Hematopoietic multipotent progenitor cell treated with erythropoietin and hydrocortisone succinate and interleukin-3 and kit ligand, for 17 days (in vitro differentiated cells): ENCODE results near the gene MAF.
A peak's percentile ranks its signal among the peaks of the same experiment; 100 is the strongest.

ENCODE experiments used
- DNase-seq: peaks from one replicate; pipeline ENCODE4 v3.0.0-alpha.2; 2015; ENCODE audit warnings: low spot score

The MAF gene

DNA sequence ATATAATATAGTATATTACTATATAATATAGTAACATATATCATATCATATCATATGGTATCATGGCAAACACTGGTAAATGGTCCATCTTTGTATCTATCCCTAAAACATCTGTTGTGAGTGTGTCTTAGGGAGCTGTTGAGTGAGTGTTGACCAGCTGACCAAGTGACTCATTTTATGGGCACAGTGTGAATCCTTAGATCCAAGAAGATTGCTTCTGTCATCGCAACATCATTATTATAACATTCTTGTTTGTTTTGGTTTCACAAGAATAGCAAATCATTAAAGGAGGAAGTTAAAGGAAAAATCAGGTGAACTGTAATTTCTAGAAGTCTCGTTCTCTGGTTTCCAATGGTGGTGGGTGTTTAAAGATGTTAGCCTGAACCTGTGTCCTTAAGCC lies 11.7 kb upstream of the MAF start:
- DNase-seq: no peak

GRCh38 chr16:79610771-79611170 lies 10.2 kb upstream of the MAF start:
- DNase-seq: no peak

- DNase-seq: no peak
Measured at GRCh38 chr16:79609861-79610260, 9.3 kb upstream of the MAF start.

DNA sequence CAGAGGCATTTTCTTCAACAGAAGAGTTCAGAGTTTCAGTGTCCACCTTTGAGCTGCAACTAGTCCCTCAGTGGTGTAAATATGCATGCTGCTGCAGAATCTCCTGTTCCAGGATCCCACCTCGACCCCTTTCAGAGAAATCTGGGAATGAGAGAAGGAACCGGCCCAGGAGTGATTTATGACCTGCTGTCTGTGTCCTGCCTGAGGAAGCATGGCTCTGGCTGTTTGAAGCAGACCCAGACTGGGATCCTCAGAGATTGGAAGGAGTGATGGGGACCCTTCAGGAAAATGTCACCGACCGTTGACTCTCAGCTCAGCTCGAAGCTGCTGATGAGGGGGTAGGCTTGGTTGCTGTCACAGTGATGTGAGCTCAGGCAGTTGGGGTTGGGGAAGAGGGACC lies 8.4 kb upstream of the MAF start:
- DNase-seq: no peak

DNA sequence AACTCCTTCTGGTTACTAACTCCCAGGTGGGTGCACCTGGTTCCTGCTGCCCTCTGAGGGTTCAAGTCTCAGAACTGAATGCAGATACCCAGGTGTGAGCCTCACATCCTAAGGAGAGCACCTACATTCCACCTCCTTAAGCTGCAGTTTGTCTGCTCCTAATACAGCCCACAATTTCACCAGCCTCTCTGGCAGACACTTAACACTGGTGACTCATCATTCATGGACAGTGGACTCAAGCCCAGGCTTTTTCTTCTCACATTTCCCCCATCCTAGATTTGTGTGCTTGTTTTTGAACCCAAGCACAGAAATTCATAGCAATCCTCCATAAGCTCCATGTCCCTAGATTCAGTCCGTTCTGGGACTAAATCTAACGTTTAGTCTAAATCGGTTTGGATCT lies 7.0 kb upstream of the MAF start:
- DNase-seq: no peak

DNA sequence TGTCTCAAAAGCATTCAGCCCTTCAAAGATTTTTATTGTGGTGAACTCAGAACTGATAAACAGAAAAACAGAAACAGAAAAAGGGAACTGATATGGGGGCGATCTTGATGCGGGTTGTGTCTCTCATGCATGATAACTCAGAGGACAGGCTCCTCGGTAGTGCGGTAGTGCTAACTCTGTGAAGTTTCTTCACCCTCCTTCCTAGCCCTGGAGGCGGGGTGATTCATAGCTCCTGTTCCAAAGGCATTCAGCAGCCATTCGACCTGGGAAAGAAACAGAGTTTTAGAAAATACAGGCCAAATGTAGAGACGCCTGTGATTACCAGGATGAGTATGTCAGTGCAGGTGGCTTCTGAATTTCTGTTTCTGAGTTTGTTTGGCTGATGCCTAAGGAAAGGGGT lies 5.5 kb upstream of the MAF start:
- no peak for DNase-seq

DNA sequence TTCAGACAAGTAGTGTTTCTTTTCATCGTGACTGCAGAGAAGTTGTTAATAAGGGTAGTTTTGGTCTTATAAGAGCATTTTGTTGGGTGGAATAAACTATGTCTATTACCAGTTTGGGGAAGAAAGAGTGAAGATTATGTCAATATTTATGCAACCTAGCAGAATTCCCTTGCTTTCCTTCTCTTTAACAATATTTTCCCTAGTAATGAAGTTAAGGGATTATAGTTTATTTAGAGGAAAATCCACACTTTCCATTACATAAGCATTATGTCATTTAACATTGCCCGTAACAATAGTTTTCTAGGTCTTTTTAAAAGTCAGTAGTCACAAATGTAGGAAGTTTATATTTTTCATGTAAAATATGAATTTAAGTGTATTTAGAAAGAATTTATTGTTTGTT lies 2.5 kb upstream of the MAF start:
- DNase-seq: no peak

- DNase-seq: no peak
Measured at GRCh38 chr16:79602628-79603014, 2.1 kb upstream of the MAF start.

- DNase-seq: peak; percentile 33
Measured at GRCh38 chr16:79601931-79602627, 1.5 kb upstream of the MAF start.

DNA sequence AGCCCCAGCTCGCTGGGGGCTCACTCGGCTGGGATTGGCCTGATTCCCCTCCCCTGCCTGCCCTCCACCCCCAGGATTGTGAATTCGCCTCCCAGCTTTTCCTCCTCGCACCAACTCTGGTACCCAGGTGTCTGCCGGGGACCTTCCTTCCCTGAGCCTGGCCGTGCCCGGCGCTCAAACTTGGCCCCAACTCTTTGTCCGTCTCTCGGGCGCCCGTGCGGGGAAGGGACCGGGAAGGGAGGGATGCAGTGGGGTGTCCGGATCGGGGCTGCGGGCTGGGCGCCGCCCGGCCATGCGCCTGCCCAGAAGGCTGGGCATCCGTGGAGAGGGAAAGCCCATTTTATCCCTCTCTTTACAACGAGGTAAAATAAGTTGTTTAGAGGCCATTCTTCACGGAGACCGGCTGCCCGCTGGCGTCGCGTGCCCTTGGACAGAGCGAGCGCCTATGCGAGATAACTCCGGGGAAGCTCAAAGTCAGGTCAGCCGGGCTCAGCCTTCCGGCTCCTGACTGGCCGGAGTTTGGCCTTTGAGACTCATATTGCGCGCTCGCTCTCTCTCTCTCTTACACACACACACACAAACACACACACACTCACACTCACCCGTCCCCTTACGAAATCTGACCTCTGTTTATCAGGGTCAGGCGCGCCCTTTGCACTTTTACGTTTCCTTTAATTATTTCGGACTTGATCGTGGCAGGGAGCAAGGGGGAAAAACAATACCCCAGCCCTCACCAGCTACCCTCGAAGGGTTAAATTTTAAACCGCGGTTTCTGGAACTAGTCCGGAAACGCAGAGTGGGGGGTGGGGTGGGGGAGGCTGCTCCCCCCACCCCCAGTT lies 774 bp upstream of the MAF start:
- no peak for DNase-seq

GRCh38 chr16:79599837-79600637 lies 500 bp downstream of the MAF start:
- DNase-seq: no peak

- no peak for DNase-seq
Measured at GRCh38 chr16:79599256-79599836, 1.2 kb downstream of the MAF start.

DNA sequence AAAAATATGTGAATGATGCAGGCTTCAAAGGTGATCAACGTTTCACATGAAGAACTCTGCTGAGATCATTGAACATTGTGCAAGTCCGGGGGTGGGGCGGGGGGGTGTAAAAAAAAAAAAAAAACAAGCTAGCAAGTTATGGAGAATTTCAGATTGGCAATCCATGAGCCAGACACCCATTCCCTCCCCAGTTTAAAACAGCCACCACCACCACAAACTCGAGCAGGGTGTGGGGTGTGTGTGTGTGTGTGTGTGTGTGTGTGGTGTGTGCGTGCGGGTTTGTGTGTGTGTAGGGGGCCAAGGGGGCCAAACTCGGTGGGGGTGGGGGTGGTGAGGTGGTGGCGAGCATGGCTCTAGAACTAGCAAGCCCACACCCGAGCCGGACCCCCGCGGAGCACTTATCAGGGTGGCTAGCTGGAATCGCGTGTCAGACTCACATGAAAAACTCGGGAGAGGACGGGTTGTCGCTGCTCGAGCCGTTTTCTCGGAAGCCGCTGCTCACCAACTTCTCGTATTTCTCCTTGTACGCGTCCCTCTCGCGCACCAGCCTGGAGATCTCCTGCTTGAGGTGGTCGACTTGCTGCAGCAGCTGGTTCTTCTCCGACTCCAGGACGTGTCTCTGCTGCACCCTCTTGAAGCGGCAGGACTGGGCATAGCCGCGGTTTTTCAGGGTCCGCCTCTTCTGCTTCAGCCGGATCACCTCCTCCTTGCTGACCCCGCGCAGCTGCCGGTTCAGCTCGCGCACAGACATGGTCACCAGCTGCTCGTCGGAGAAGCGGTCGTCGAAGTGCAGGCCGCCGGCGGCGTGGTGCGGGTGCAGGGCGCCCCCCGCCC lies 2.0 kb downstream of the MAF start:
- no peak for DNase-seq

DNA sequence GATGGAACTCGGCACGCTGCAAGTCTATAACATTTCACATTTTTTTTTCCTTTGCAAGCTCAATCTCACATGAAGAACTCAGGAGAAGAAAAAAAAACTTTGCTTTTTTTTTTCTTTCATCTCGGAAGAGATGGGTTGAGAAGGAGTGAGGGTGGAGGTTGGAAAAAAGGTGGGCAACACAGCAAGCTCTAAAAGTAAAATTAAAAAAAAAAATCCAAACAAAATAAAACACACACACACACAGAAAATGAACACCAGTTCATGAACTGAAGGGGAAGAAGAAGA lies 2.5 kb downstream of the MAF start:
- no peak for DNase-seq

GRCh38 chr16:79597277-79598062 lies 3.1 kb downstream of the MAF start:
- DNase-seq: no peak

GRCh38 chr16:79595931-79596450 lies 4.5 kb downstream of the MAF start:
- no peak for DNase-seq

DNA sequence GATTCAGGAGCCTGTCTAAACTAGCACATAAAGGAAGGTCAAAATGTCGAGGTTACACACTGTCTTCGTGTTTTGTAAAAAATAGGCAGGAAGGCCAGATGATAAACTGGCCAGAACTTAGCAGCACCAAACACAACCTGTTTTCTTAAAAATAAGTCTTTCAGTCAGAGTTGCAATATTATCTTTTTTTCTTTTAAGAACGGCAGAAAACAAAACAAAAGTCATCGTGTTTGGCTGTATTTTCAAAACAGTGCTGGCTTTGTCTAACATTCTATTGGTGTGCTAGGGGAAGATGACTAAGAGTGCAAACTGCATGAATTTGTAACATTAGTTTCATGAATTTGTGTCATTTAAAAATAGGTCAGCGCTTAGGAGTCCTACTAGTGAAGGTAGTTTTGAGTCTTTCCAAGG lies 5.3 kb downstream of the MAF start:
- no peak for DNase-seq

DNA sequence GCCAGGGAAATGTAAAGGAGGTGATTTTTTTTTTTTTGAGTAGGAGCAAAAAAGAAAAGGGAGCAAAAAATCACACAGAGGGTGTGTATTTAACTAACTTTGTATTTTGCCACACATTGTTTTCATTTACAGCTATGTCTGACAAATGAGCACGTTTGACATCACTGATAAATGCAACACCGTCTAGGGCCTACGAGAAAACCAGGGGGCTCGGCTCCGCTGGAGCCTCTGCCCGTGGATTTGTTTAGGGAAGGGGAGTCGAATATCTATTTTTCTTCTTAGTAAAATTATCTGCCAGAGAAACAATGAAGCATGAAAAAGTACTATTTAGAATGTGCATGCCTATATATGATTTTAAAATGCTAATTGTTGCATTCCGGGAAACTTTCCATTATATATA lies 6.8 kb downstream of the MAF start:
- DNase-seq: no peak

GRCh38 chr16:79593074-79593531 lies 7.4 kb downstream of the MAF start:
- no peak for DNase-seq

DNA sequence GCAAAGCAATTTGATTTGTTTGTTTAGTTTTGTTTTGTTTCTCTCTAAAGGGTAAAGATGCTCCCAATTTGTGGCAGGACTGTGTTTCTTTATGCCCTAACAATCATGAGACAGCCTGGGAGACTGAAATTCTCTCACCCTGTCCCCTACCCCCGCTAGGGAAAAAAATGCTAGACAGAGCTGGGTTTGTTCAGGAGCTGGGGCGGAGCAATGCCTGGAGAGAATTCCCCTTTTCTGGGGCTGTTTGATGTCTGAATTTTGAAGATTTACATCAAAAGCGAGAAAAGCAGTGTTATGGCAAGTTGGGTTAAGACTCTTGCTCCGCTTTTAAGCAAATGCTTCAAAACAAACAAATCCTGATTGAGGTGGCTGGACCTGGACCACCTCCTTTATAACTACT lies 8.4 kb downstream of the MAF start:
- no peak for DNase-seq
